Common myeloid progenitor, CD34-positive (primary cell): ENCODE data around the gene MKKS.

Experiments
- CTCF ChIA-PET: fragments of 350-600 bp; sonication (Branson Sonifier 250); formaldehyde crosslinking; loops from one replicate; lab custom pipeline; 2021; ENCODE audit warnings: antibody characterized with exemption; lab: Charles Lee
- POLR2A ChIA-PET: fragments of 350-600 bp; sonication (Branson Sonifier 250); formaldehyde crosslinking; loops from one replicate; lab custom pipeline; 2021; ENCODE audit warnings: antibody characterized with exemption; lab: Charles Lee
- DNase-seq, 3 donors: peaks; one replicate each; pipeline versions ENCODE4 v3.0.0 to v3.0.0-alpha.2; 2013
- H3K27ac ChIP-seq, 2 experiments: 1 replicate in 1 of 2; 2 replicates in 1 of 2; pipeline ENCODE4 v1.7.0; 2013; ENCODE audit warnings: inconsistent platforms in 2 of 2, low read length in 2 of 2, mild to moderate bottlenecking in 2 of 2, low read depth in 1 of 2, moderate library complexity in 1 of 2; ENCODE audit not compliant: severe bottlenecking in 2 of 2, insufficient read depth in 1 of 2, poor library complexity in 1 of 2
- H3K27me3 ChIP-seq, 5 experiments: replicated peaks in 2 of 5; 1 replicate in 3 of 5; 2 replicates in 2 of 5; pipeline versions ENCODE4 v1.6.1 to v1.7.0; 2013; ENCODE audit warnings: low read length in 4 of 5, mild to moderate bottlenecking in 2 of 5, moderate library complexity in 2 of 5, inconsistent platforms in 1 of 5; ENCODE audit not compliant: insufficient read depth in 5 of 5, control insufficient read depth in 4 of 5
- H3K36me3 ChIP-seq, 4 experiments: 1 replicate in 2 of 4; 2 replicates in 2 of 4; pipeline versions ENCODE4 v1.6.1 to v1.7.0; 2013; ENCODE audit warnings: low read length in 3 of 4, control low read depth in 1 of 4, mild to moderate bottlenecking in 1 of 4; ENCODE audit not compliant: control insufficient read depth in 4 of 4, insufficient read depth in 4 of 4
- H3K4me1 ChIP-seq, 4 experiments: 1 replicate in 3 of 4; 2 replicates in 1 of 4; pipeline versions ENCODE4 v1.6.1 to v1.7.1; 2013; ENCODE audit warnings: low read length in 3 of 4, mild to moderate bottlenecking in 3 of 4, control low read depth in 1 of 4, inconsistent platforms in 1 of 4, moderate library complexity in 1 of 4; ENCODE audit not compliant: control insufficient read depth in 4 of 4, insufficient read depth in 4 of 4; ENCODE audit errors: control extremely low read depth in 1 of 4
- H3K4me3 ChIP-seq, 7 experiments: 1 replicate in 4 of 7; 2 replicates in 3 of 7; pipeline versions ENCODE4 v1.5.1 to v1.7.0; 2013; ENCODE audit warnings: mild to moderate bottlenecking in 7 of 7, low read length in 6 of 7, moderate library complexity in 6 of 7, inconsistent platforms in 2 of 7, low read depth in 2 of 7, control low read depth in 1 of 7; ENCODE audit not compliant: insufficient read depth in 4 of 7, control insufficient read depth in 1 of 7; ENCODE audit errors: extremely low read depth in 1 of 7
- H3K9me3 ChIP-seq, 5 experiments: 1 replicate in 4 of 5; 2 replicates in 1 of 5; pipeline versions ENCODE4 v1.6.1 to v1.7.1; 2013; ENCODE audit warnings: low read length in 4 of 5, mild to moderate bottlenecking in 2 of 5, inconsistent platforms in 1 of 5, low read depth in 1 of 5, moderate library complexity in 1 of 5; ENCODE audit not compliant: control insufficient read depth in 4 of 5, insufficient read depth in 2 of 5; ENCODE audit errors: control extremely low read depth in 1 of 5
- WGBS: methylation state at CpG from one replicate; pipeline ENCODE4 v1.1.5; 2013; ENCODE audit not compliant: insufficient coverage; 5-methylcytosine and 5-hydroxymethylcytosine counted together

Gene MKKS

DNA sequence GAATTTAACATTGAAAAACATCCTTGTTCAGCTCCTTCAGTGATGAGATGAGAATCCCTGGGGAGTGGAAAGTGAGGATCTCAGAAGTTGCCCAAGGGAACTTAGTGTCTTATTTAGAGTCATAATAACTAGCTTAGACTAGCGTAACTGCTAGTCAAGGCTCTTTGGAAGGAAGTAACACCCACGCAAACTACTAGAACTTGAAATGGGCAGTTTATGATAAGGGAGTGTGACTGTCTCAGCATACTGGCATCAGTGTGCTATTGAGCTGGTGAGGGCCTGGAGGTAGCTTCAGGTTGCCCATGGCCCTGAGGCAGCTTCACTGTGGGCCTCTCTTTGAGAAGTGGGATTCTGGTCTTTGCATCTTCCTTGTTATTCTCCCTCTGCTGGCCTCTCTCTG lies 41.2 kb upstream of the MKKS start:
- no peak for DNase-seq
- Histone ChIP-seq H3K27me3 (no peaks in the 10 kb centered on the region), H3K4me1 (peaks cover 5 to 65% (median 30%) of the 10 kb centered on the region in 4 experiments), H3K27ac (no peak overlapping the region), H3K4me3 (peak overlapping the region in 1 of 7 experiments; percentile 1), H3K36me3 (peaks cover 0 to 4% (median 0%) of the 10 kb centered on the region in 4 experiments), H3K9me3 (peaks cover 0 to 5% (median 0%) of the 10 kb centered on the region in 5 experiments)
- 100% methylated on average over 1 of the region's 2 CpGs for WGBS
- ChIA-PET CTCF (interaction anchor here (0.8 to 12.8 kb wide), 12 partner anchors 10 to 196 kb away, joined by 3 to 113 read pairs (median 4); no protein-coding TSS in a partner anchor), POLR2A (no interaction called here)

DNA sequence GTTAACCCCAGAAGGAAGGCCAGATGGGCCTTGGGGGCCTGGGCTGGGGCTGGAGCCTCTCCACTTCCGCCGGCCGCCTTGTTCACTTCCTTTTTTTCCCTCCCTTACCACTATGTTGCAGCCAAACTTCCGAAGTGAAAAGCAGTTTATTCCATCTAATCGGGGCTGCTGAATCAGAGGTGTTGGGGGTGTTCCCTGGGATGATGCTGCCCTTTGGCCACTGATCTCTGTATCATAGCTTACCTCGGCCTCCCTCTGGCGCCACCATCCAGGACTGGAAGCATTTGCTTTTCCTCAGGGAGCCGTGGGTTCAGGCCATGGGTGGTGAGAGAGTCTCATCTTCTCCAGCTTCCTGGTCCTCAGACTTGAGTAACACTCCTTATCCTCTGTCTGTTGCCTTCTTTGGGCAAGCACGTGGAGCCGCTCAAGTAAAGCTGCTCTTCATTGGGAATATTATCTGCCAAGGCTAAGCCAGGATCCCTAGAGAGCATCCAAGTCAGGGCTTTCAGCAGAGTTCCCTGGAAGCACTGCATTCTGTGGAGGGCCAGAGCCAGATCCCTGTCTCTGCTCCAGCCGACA lies 40.7 kb upstream of the MKKS start:
- no peaks in the 10 kb centered on the region for H3K27me3 ChIP-seq
- peak overlapping the region in 4 of 7 experiments; percentile 1 to 46 (median 4) for H3K4me3 ChIP-seq
- 54% methylated on average over 5 of the region's 11 CpGs for WGBS
- ChIA-PET POLR2A (no interaction called here), CTCF (interaction anchor here (0.8 to 12.8 kb wide), 15 partner anchors 10 to 199 kb away, joined by 3 to 113 read pairs (median 4); partner anchors contain the start of genes JAG1 and MKKS)
- peaks cover 9 to 71% (median 35%) of the 10 kb centered on the region in 4 experiments for H3K4me1 ChIP-seq
- peak in 2 of 3 donors; percentile 49 to 52 for DNase-seq
- H3K36me3 ChIP-seq = peaks cover 0 to 5% (median 0%) of the 10 kb centered on the region in 4 experiments
- H3K9me3 ChIP-seq = peaks cover 0 to 5% (median 0%) of the 10 kb centered on the region in 5 experiments
- no peak overlapping the region for H3K27ac ChIP-seq

DNA sequence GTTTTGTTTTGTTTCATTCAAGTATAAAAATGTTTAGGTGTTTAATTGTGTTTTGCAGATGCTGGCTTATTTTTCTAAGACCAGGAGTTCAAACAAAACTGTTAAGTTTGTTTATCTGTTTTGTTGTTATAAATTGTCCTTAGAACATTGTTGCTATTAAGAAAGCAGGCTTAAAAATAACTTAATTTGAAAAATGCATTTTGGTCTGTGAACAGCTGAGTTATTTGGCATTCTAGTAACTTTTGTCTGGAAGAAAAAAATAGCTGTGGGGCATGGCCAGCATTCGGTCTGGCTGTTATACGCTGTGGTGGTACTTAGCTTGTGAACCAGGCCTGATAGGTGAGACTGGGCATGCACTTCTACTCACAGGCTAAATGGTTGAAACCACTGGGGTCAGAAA lies 38.8 kb upstream of the MKKS start:
- 100% methylated on average over 2 of the region's 2 CpGs for WGBS
- H3K27ac ChIP-seq = no peak overlapping the region
- H3K4me3 ChIP-seq = no peak overlapping the region
- DNase-seq = no peak
- H3K4me1 ChIP-seq = peaks cover 9 to 82% (median 43%) of the 10 kb centered on the region in 4 experiments
- H3K9me3 ChIP-seq = peaks cover 0 to 5% (median 0%) of the 10 kb centered on the region in 5 experiments
- H3K27me3 ChIP-seq = no peaks in the 10 kb centered on the region
- H3K36me3 ChIP-seq = peaks cover 0 to 5% (median 0%) of the 10 kb centered on the region in 4 experiments
- ChIA-PET POLR2A (no interaction called here), CTCF (interaction anchor here (0.8 to 12.8 kb wide), 7 partner anchors 9 to 80 kb away, joined by 3 to 113 read pairs (median 4); no protein-coding TSS in a partner anchor)

DNA sequence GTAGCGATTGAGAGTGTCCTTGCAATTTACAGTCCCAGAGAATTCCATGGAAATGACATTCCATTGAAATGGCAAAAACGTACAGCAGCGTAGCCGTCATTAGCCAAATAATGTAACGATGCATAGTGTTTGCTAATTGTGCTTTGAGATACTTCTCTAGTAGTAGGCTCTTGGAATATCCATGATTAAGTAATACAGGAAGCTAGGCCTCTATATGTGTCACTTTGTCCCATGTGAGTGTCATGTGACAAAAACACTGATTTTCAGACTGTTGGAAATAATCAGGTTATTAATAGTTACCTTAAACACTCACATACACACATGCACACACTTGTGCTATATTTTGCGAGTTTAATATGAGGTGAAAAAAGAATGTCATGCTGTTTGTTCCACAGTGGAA lies 36.3 kb upstream of the MKKS start:
- WGBS = 100% methylated on average over 4 of the region's 6 CpGs
- H3K27me3 ChIP-seq = no peaks in the 10 kb centered on the region
- peaks cover 0 to 5% (median 0%) of the 10 kb centered on the region in 5 experiments for H3K9me3 ChIP-seq
- peaks cover 0 to 5% (median 0%) of the 10 kb centered on the region in 4 experiments for H3K36me3 ChIP-seq
- CTCF ChIA-PET = interaction anchor here (0.7 to 12.8 kb wide), 6 partner anchors 19 to 79 kb away, joined by 3 to 113 read pairs (median 4); no protein-coding TSS in a partner anchor
- POLR2A ChIA-PET = no interaction called here
- peaks cover 4 to 63% (median 31%) of the 10 kb centered on the region in 4 experiments for H3K4me1 ChIP-seq
- DNase-seq = no peak
- H3K27ac ChIP-seq = no peak overlapping the region
- no peak overlapping the region for H3K4me3 ChIP-seq

DNA sequence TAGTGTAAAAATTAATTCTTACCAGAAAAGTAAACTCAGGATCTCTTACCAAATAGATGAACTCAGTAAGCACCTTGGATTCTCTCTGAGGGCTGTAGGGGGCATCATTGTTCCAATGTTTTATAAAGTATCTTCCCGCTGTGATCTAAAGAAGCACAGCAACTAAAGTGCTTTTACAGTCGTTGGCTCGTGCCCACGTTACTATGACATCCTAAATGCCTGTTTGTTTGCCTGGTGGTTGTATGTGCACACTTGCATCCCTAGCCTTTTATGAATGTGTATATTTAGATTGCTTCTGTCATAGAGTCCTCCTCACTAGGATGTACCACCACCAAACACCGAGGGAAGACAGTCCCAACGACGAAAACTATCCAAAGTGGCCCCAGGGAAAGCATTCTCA lies 35.6 kb upstream of the MKKS start:
- H3K36me3 ChIP-seq = peaks cover 0 to 11% (median 0%) of the 10 kb centered on the region in 4 experiments
- H3K27me3 ChIP-seq = no peaks in the 10 kb centered on the region
- POLR2A ChIA-PET = interaction anchor here (0.7 kb wide), 1 partner anchor 104 kb away, joined by 4 read pairs; no protein-coding TSS in a partner anchor
- H3K27ac ChIP-seq = no peak overlapping the region
- CTCF ChIA-PET = interaction anchor here (0.7 to 12.8 kb wide), 4 partner anchors 35 to 80 kb away, joined by 3 to 113 read pairs (median 4); no protein-coding TSS in a partner anchor
- WGBS = 0% methylated on average over 4 of the region's 7 CpGs
- H3K9me3 ChIP-seq = peaks cover 0 to 5% (median 0%) of the 10 kb centered on the region in 5 experiments
- H3K4me1 ChIP-seq = peaks cover 4 to 56% (median 24%) of the 10 kb centered on the region in 4 experiments
- DNase-seq = peak; percentile 83 to 93 (median 92)
- H3K4me3 ChIP-seq = peak overlapping the region in 1 of 7 experiments; percentile 31

DNA sequence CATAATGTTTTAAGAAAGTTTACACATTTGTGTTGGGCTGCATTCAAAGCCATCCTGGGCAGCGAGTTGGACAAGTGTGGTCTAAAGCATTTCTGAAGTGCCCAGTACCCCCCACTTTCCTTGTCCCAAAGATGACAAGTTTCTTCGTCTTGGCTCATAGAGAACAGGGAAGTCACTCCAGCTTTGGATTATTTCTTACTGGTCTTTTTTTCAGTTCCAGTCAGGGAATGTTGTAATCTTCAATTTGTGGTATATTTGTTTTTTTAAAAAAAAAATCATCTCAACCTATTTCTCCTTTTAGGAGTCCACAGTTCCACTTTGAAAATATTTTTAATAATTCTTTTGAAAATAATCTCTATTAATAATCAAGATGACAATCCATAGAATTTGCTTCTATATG lies 35.0 kb upstream of the MKKS start:
- no peaks in the 10 kb centered on the region for H3K27me3 ChIP-seq
- H3K36me3 ChIP-seq = peaks cover 0 to 12% (median 0%) of the 10 kb centered on the region in 4 experiments
- ChIA-PET CTCF (interaction anchor here (0.9 to 3.0 kb wide), 7 partner anchors 10 to 1074 kb away, joined by 3 to 31 read pairs (median 6); no protein-coding TSS in a partner anchor), POLR2A (no interaction called here)
- no peak overlapping the region for H3K27ac ChIP-seq
- WGBS = 100% methylated on average over 1 of the region's 2 CpGs
- no peak for DNase-seq
- peaks cover 0 to 6% (median 0%) of the 10 kb centered on the region in 5 experiments for H3K9me3 ChIP-seq
- no peak overlapping the region for H3K4me3 ChIP-seq
- peaks cover 4 to 51% (median 19%) of the 10 kb centered on the region in 4 experiments for H3K4me1 ChIP-seq
